ENCODE results near the gene OPA3.
A peak's percentile ranks its signal among the peaks of the same experiment; 100 is the strongest.

The OPA3 gene

GRCh38 chr19:45577111-45577905 is 7.3 kb downstream of the OPA3 start:
- in situ Hi-C loops (cut with HindIII; ENCODE audit: low sequenced_read_pairs) = no loop called here
- no peak for TF ChIP-seq CTCF (IDR thresholded peaks at IDR 0.05; ENCODE audit: low read depth, low read length)
- DNase-seq (ENCODE audit: low read depth, low spot score) = peak; percentile 90
- no peak overlapping the region for H3K4me3 ChIP-seq (ENCODE audit: low read depth, low read length)

GRCh38 chr19:45576682-45577081 is 7.9 kb downstream of the OPA3 start:
- TF ChIP-seq CTCF (IDR thresholded peaks at IDR 0.05; ENCODE audit: low read depth, low read length) = no peak
- no peak overlapping the region for H3K4me3 ChIP-seq (ENCODE audit: low read depth, low read length)
- in situ Hi-C loops (cut with HindIII; ENCODE audit: low sequenced_read_pairs) = no loop called here
- no peak for DNase-seq (ENCODE audit: low read depth, low spot score)

GRCh38 chr19:45575216-45575615 is 9.4 kb downstream of the OPA3 start:
- TF ChIP-seq CTCF (IDR thresholded peaks at IDR 0.05; ENCODE audit: low read depth, low read length) = no peak
- H3K4me3 ChIP-seq (ENCODE audit: low read depth, low read length) = no peak overlapping the region
- in situ Hi-C loops (cut with HindIII; ENCODE audit: low sequenced_read_pairs) = no loop called here
- no peak for DNase-seq (ENCODE audit: low read depth, low spot score)

- no peak for TF ChIP-seq CTCF (IDR thresholded peaks at IDR 0.05; ENCODE audit: low read depth, low read length)
- in situ Hi-C loops (cut with HindIII; ENCODE audit: low sequenced_read_pairs) = no loop called here
- DNase-seq (ENCODE audit: low read depth, low spot score) = no peak
- no peak overlapping the region for H3K4me3 ChIP-seq (ENCODE audit: low read depth, low read length)
Measured at GRCh38 chr19:45574526-45574925, 10.1 kb downstream of the OPA3 start.

GRCh38 chr19:45571457-45572220 is 13.0 kb downstream of the OPA3 start:
- no peak for TF ChIP-seq CTCF (IDR thresholded peaks at IDR 0.05; ENCODE audit: low read depth, low read length)
- no peak overlapping the region for H3K4me3 ChIP-seq (ENCODE audit: low read depth, low read length)
- in situ Hi-C loops (cut with HindIII; ENCODE audit: low sequenced_read_pairs) = no loop called here
- DNase-seq (ENCODE audit: low read depth, low spot score) = no peak

- DNase-seq (ENCODE audit: low read depth, low spot score) = peak; percentile 42
- no peak overlapping the region for H3K4me3 ChIP-seq (ENCODE audit: low read depth, low read length)
- in situ Hi-C loops (cut with HindIII; ENCODE audit: low sequenced_read_pairs) = no loop called here
- TF ChIP-seq CTCF (IDR thresholded peaks at IDR 0.05; ENCODE audit: low read depth, low read length) = peak; percentile 88
Measured at GRCh38 chr19:45569619-45570421, 14.8 kb downstream of the OPA3 start.

Measured in astrocyte of the spinal cord (primary cell).